ENCODE measurements around the gene SERPINB1. TPM values are rescaled to one million over a fixed set of nuclear protein-coding genes. Genes with fewer than 3 reads are reported as not detected.
A peak's percentile ranks its signal among the peaks of the same experiment; 100 is the strongest.

Gene SERPINB1
- total RNA-seq, 1 experiment from 2014 or later, result 18.4 TPM

GRCh38 chr6:2819115-2819514 is 22.5 kb downstream of the SERPINB1 start:
- H2BK120ac ChIP-seq (ENCODE audit: low read depth, low read length, poor library complexity, severe bottlenecking), result no peak overlapping the region
- no peaks in the 10 kb centered on the region for H3K9me3 ChIP-seq (ENCODE audit: control insufficient read depth, low read depth, low read length)
- Mint-ChIP-seq H3K27me3 (ENCODE audit: low read depth) (no peaks in the 10 kb centered on the region; the same call in 1 of the 2 replicates), H3K4me1 (no peaks in the 10 kb centered on the region), H3K27ac (peak overlapping the region in 1 of 3 experiments; percentile 21; a peak in 1 of 7 replicates), H3K9me3 (peaks cover 14 to 15% of the 10 kb centered on the region in 2 experiments), H3K36me3 (ENCODE audit: insufficient read depth in 1 of 3, low read depth in 3 of 3) (peaks cover 0 to 9% (median 1%) of the 10 kb centered on the region in 3 experiments; a peak in 4 of 7 replicates), H3K4me3 (no peak overlapping the region)
- H3K14ac ChIP-seq (ENCODE audit: insufficient read depth, low read length), result no peak overlapping the region
- H3K56ac ChIP-seq (ENCODE audit: insufficient read length, low read depth, low read length), result no peak overlapping the region
- H3K27me3 ChIP-seq (ENCODE audit: insufficient read depth, low read length), result no peaks in the 10 kb centered on the region
- no peaks in the 10 kb centered on the region for H3K79me1 ChIP-seq (ENCODE audit: insufficient read depth, low read depth, low read length, poor library complexity, severe bottlenecking)
- H2AK5ac ChIP-seq (ENCODE audit: insufficient read length, low read length), result no peak overlapping the region
- no peak overlapping the region for H2BK5ac ChIP-seq (ENCODE audit: insufficient read length, low read length)
- H3K23me2 ChIP-seq (ENCODE audit: insufficient read length, low read depth, low read length, poor library complexity, severe bottlenecking), result no peaks in the 10 kb centered on the region
- no peaks in the 10 kb centered on the region for H3K79me2 ChIP-seq (ENCODE audit: insufficient read depth, low read length)
- no peak for TF ChIP-seq CTCF (conservative IDR thresholded peaks at IDR 0.05)
- no peak overlapping the region for H4K91ac ChIP-seq (ENCODE audit: insufficient read length, low read depth, low read length)
- H3K9ac ChIP-seq (ENCODE audit: extremely low read depth, insufficient read length, low read length), result no peak overlapping the region
- H3K4me1 ChIP-seq (ENCODE audit: insufficient read depth, low read length), result no peaks in the 10 kb centered on the region
- H3T11ph ChIP-seq (ENCODE audit: low read length), result no peak overlapping the region
- no peak overlapping the region for H2BK20ac ChIP-seq (ENCODE audit: low read depth, low read length, poor library complexity, severe bottlenecking)
- no peak overlapping the region for H3K4ac ChIP-seq (ENCODE audit: low read depth, low read length)
- no peak overlapping the region for H2BK12ac ChIP-seq (ENCODE audit: insufficient read length, low read depth, low read length)
- no CpG with 5 or more reads among the region's 5 CpGs for WGBS (ENCODE audit: extremely low coverage, insufficient read length, low lambda C conversion rate)
- H2AFZ ChIP-seq (ENCODE audit: low read length), result no peak overlapping the region
- no peak overlapping the region for H4K5ac ChIP-seq (ENCODE audit: insufficient read length, low read depth, low read length)
- H4K20me1 ChIP-seq (ENCODE audit: control insufficient read depth, insufficient read depth, insufficient read length), result no peaks in the 10 kb centered on the region
- DNase-seq, result no peak
- H3K4me2 ChIP-seq (ENCODE audit: insufficient read depth, insufficient read length, low read length), result no peak overlapping the region
- no peak overlapping the region for H4K8ac ChIP-seq (replicated peaks; ENCODE audit: insufficient read length, low read depth, low read length)
- no peak overlapping the region for H2BK15ac ChIP-seq (ENCODE audit: low read depth, low read length)
- H3K18ac ChIP-seq (ENCODE audit: insufficient read length, low read depth, low read length), result no peak overlapping the region
- no peak overlapping the region for H3K23ac ChIP-seq (ENCODE audit: insufficient read length, low read depth, low read length)
- H3K27ac ChIP-seq (ENCODE audit: insufficient read length, low read depth, low read length), result no peak overlapping the region
